Left lung (tissue), 10 donors: ENCODE measurements around the gene JMJD7. TPM values are rescaled to one million over a fixed set of nuclear protein-coding genes. Genes with fewer than 3 reads are reported as not detected.

Source experiments
- ATAC-seq: fragments of 200-7000 bp; cut with Tn5 transposase; one replicate; pipeline ENCODE4 v1.9.1; 2020; ENCODE audit warnings: moderate library complexity
- DNase-seq, 4 donors: peaks; one replicate each; pipeline ENCODE4 v3.0.0-alpha.2; 2013 to 2020
- H3K27ac ChIP-seq, 2 donors: fragments of 200-600 bp; sonication (generic) in 1 of 2; one replicate each; pipeline versions ENCODE4 v1.5.0 to v1.8.0; 2020 to 2021
- H3K27me3 ChIP-seq, 2 donors: fragments of 200-600 bp; sonication (generic) in 1 of 2; one replicate each; pipeline versions ENCODE4 v1.5.0 to v1.8.0; 2020 to 2021
- H3K36me3 ChIP-seq, 2 donors: fragments of 200-600 bp; sonication (generic) in 1 of 2; one replicate each; pipeline versions ENCODE4 v1.5.0 to v1.8.0; 2020 to 2021
- H3K4me1 ChIP-seq, 2 donors: fragments of 200-600 bp; one replicate each; pipeline ENCODE4 v1.8.0; 2021
- H3K4me3 ChIP-seq, 2 donors: fragments of 200-600 bp; sonication (generic) in 1 of 2; one replicate each; pipeline versions ENCODE4 v1.5.0 to v1.8.0; 2020 to 2021; ENCODE audit warnings: mild to moderate bottlenecking in 1 of 2
- H3K9me3 ChIP-seq, 2 donors: fragments of 200-600 bp; sonication (generic) in 1 of 2; one replicate each; pipeline versions ENCODE4 v1.5.0 to v1.8.0; 2020 to 2021
- CTCF ChIP-seq, 2 donors: fragments of 200-600 bp; sonication (generic) in 1 of 2; IDR thresholded peaks; one replicate each; pipeline versions ENCODE4 v1.5.0 to v1.8.0; 2021; ENCODE audit warnings: antibody characterized with exemption in 2 of 2
- intact Hi-C, 2 donors: fragments of 100-400 bp; cut with DNase I; formaldehyde crosslinking; loops; one replicate each; pipeline versions ENCODE4 v1.11.2 to v1.14.2; 2022
- polyA plus RNA-seq, 6 donors: library from polyadenylated mRNA; unstranded; fragments of 120-200 nt; gene quantifications; one replicate each; pipeline ENCODE4 v1.2.1, GENCODE V29; 2013; ENCODE audit not compliant: insufficient read length in 6 of 6
- total RNA-seq, 2 donors: library from RNA; stranded (reverse); fragmentation: NEBNext Ultra II Directional; extraction: Animal tissue kit (Norgen Biotek cat#: 25700); gene quantifications; one replicate each; pipeline ENCODE4 v1.2.1, GENCODE V29; 2021
- donor health status: DM: no; HTN: yes; CAD: no.
- donor health status: DM: no; HTN: no; CAD: no.

The JMJD7 gene
- total and polyA plus RNA-seq, 8 donors, result 10.2 to 26.4 (median 14.5) TPM

- Histone ChIP-seq H3K36me3 (no peaks in the 10 kb centered on the region), H3K27ac (no peak overlapping the region), H3K4me3 (no peak overlapping the region), H3K4me1 (peaks cover 16 to 33% of the 10 kb centered on the region in 2 donors), H3K9me3 (no peaks in the 10 kb centered on the region), H3K27me3 (no peaks in the 10 kb centered on the region)
- DNase-seq (no peak), ATAC-seq (no peak)
- intact Hi-C loops, result no loop called here
- no peak for TF ChIP-seq CTCF (IDR thresholded peaks at IDR 0.05)
These were observed 33.8 kb upstream of the JMJD7 start for GRCh38 chr15:41794081-41794480.

DNA sequence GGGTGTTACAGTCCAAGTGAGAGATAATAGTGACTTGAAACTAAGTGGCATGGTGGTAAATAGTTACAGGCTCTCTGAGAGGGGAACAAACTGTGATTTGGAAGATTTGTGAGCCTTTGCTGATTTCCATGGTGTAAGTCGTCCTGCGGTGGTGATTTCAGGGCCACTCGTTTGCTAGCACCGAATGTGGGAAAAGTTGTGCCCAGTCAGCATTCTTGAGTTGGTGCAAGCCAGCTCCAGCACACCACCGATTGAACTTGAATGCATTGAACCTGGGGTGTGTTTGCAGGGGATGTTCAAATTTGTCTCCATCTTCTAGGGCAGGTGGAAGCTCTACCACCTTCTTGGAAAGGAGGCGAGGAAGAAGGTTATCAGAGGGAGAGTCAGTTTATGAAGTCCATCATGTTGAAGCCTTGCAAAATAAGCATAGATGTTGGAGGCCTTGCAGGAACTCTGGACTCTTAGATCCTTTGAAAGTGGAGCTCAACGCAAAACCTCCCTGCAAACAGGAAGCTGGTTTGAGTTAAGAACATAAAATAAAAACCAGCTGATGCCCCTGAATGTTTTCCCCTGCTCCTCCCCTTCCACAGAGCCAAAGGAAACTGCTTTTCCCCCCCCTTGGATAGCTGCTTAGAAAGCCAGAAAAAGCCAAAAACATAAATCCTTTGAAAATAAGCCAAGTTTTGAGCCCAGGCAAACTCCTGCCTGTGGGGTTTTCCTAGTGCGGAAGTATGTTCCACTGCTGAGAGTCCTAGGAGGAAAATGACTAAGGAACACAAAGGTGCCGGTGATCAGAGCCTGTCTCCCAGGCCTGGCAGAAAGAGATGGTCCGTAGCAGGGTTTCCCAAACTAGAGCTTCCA, 31.7 kb upstream of the JMJD7 start:
- DNase-seq, result peak in 1 of 4 donors; percentile 56

DNA sequence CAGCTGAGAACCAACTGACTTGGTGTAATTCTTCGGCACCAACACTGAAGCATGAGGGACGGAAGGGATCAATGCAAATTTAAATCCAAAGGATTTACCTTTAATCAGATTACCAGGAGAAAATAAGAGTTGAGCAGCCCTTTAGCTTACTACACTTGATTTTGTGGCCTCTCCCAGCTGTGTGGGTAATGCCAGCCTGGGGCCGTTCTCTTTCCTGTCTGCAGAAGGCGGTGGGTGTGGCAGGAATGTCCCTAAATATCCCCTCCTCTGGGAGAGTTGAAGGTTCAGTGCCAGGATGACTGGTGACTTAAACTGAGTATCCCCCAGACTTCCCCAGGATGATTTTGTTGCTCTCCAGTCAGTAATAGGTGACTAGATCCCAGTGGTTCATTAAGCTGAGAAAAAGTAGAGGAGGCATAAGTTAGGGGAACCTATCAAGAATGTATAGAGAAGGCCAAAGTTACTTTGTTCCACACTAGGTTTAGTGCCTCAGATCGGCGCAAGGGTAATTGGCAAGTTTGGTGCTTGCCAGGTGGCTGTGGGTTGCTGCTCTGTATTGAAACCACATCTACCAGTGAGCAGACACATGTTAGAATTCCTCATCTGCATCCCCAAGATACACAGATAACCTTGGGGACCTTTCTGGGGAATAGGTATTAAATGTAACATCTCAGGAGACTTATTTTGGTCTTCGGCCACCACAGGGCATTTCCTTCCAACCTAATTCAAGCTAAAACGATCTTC, 30.5 kb upstream of the JMJD7 start:
- no peak for TF ChIP-seq CTCF (IDR thresholded peaks at IDR 0.05)
- Histone ChIP-seq H3K36me3 (peaks cover 0 to 19% of the 10 kb centered on the region in 2 donors), H3K4me3 (no peak overlapping the region), H3K27ac (peak overlapping the region in 1 of 2 donors; percentile 30), H3K9me3 (no peaks in the 10 kb centered on the region), H3K27me3 (no peaks in the 10 kb centered on the region), H3K4me1 (peaks cover 4 to 8% of the 10 kb centered on the region in 2 donors)
- ATAC-seq (no peak), DNase-seq (no peak)
- intact Hi-C loops, result no loop called here

More for the DNA sequence above, 31.7 kb upstream of the JMJD7 start:
- Histone ChIP-seq H3K36me3 (peaks cover 0 to 9% of the 10 kb centered on the region in 2 donors), H3K4me3 (no peak overlapping the region), H3K9me3 (no peaks in the 10 kb centered on the region), H3K27me3 (no peaks in the 10 kb centered on the region), H3K4me1 (peaks cover 4 to 18% of the 10 kb centered on the region in 2 donors), H3K27ac (peak overlapping the region in 1 of 2 donors; percentile 30)
- no peak for TF ChIP-seq CTCF (IDR thresholded peaks at IDR 0.05)
- ATAC-seq, result peak; percentile 27
- intact Hi-C loops, result no loop called here

DNA sequence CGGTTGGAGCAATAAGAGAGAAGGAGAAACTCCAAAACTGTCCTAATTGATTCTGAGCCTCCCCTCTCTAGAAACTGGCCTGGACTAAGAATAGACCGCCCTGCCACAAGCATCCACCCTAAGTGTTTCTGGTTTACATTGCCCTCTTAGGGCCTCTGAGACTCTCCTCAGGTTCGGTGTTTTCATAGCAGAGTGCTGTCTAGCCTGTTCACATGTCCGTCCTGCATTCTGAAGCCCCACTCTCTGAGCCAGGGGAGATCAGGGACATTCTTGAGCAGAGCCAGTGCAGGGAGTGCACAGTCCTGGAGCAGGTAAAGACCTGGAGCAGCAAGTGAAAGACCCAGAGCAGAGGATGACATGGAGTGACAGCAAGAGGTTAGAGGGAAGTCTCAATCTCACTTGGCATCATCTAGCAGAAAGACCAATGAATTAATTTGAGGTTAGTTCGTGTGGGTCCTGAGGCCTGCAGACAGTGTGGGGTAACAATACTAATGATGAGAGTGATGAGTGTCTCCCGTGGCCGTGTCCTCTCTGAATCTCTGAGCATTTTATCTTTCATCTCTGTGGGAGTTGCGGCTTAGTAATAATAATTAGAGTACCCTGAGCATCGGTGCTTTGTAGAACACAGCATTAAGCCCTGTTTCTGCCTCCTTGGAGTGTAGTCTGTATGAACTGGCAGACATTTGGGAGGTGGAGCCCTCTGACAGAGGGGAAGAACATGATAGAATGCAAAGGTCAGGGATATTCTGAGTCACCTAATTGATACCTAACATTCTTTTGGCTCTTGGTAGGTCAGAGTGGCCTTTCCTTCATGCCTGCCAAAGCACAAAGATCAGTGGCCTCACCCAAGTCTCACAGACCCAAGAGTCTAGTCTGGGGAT, 29.0 kb upstream of the JMJD7 start:
- DNase-seq (no peak), ATAC-seq (peak; percentile 82)
- intact Hi-C loops, result no loop called here
- no peak for TF ChIP-seq CTCF (IDR thresholded peaks at IDR 0.05)
- Histone ChIP-seq H3K9me3 (no peaks in the 10 kb centered on the region), H3K27ac (no peak overlapping the region), H3K4me1 (peaks cover 4 to 8% of the 10 kb centered on the region in 2 donors), H3K4me3 (no peak overlapping the region), H3K36me3 (peaks cover 0 to 22% of the 10 kb centered on the region in 2 donors), H3K27me3 (no peaks in the 10 kb centered on the region)
